Measurements from ENCODE around the gene BPIFA3. TPM values are rescaled to one million over a fixed set of nuclear protein-coding genes. Genes with fewer than 3 reads are reported as not detected.

BPIFA3 gene
- total and polyA plus RNA-seq, 2 of the 13 experiments (the other 11 are each of a cell fraction or from before 2014, with no cell fraction given): not detected

GRCh38 chr20:33263784-33264183 lies 46.6 kb downstream of the BPIFA3 start:
- WGBS (ENCODE audit: low lambda C conversion rate): 28% methylated on average over 5 of the region's 5 CpGs

More at GRCh38 chr20:33263784-33264183, 46.6 kb downstream of the BPIFA3 start:
- H3K9ac ChIP-seq (ENCODE audit: insufficient read depth, low read depth, low read length): no peak overlapping the region
- ATAC-seq (no peak), DNase-seq (ENCODE audit: low spot score) (no peak), FAIRE-seq (no peak)
- BruUV-seq (replicated peaks): no TSS peak
- in situ Hi-C loops (cut with HindIII; ENCODE audit: extremely low pct_ligation_motif_present, low pct_unique_long_range_greater_than_20kb): loop anchor here (5.0 kb wide), 1 partner anchor 39 kb away; no protein-coding TSS in a partner anchor
- TF ChIP-seq ZNF30 (CRISPR knock-in tag; IDR thresholded peaks at IDR 0.05) (no peak), STAT5B (CRISPR knock-in tag; IDR thresholded peaks at IDR 0.05) (no peak), HOXD1 (CRISPR knock-in tag; IDR thresholded peaks at IDR 0.05) (no peak), MNT (IDR thresholded peaks at IDR 0.05) (no peak), FOXC1 (CRISPR knock-in tag; IDR thresholded peaks at IDR 0.05; ENCODE audit: borderline replicate concordance) (no peak), ZNF101 (CRISPR knock-in tag; IDR thresholded peaks at IDR 0.05; ENCODE audit: borderline replicate concordance, low read depth) (no peak), DNMT3B (CRISPR knock-in tag; conservative IDR thresholded peaks at IDR 0.05) (no peak), ZNF547 (CRISPR knock-in tag; IDR thresholded peaks at IDR 0.05) (no peak), E2F5 (CRISPR knock-in tag; conservative IDR thresholded peaks at IDR 0.05) (no peak), KDM6A (CRISPR knock-in tag; IDR thresholded peaks at IDR 0.05; ENCODE audit: low read depth) (no peak), TEAD2 (CRISPR knock-in tag; IDR thresholded peaks at IDR 0.05) (no peak)
- H3K4me3 ChIP-seq (replicated peaks in 1 of 3; ENCODE audit: insufficient read depth in 1 of 3, low read depth in 2 of 3, low read length in 3 of 3): no peak overlapping the region
- H3K79me2 ChIP-seq (ENCODE audit: insufficient read depth, low read length): no peaks in the 10 kb centered on the region
- peaks cover 0 to 15% of the 10 kb centered on the region in 2 experiments; a peak in 3 of 5 replicates for H3K27me3 ChIP-seq (ENCODE audit: control insufficient read depth in 1 of 2, insufficient read depth in 2 of 2, low read length in 2 of 2)
- peaks cover 4% of the 10 kb centered on the region for H3K4me1 ChIP-seq (ENCODE audit: insufficient read depth, low read length)
- H3K36me3 ChIP-seq (replicated peaks in 1 of 2; ENCODE audit: control insufficient read depth in 1 of 2, insufficient read depth in 2 of 2, low read length in 2 of 2): no peaks in the 10 kb centered on the region
- POLR2A ChIA-PET: no interaction called here
- no peak overlapping the region for H3K27ac ChIP-seq (ENCODE audit: extremely low read length, insufficient read depth, low read length)
- no peaks in the 10 kb centered on the region for H4K20me1 ChIP-seq (ENCODE audit: insufficient read depth, low read length)
- H2AFZ ChIP-seq (ENCODE audit: low read length): no peak overlapping the region
- H3K9me3 ChIP-seq (ENCODE audit: low read length): peaks cover 5% of the 10 kb centered on the region; the same call in 1 of the 2 replicates
- intact Hi-C loops (cut with micrococcal nuclease; ENCODE audit: unreplicated experiment): no loop called here
- no peak overlapping the region for H3K4me2 ChIP-seq (ENCODE audit: low read depth, low read length)
- CTCF ChIA-PET (ENCODE audit: low intra/inter-chr PET ratio, low total read pairs): interaction anchor here (3.0 to 3.2 kb wide), 2 partner anchors 29 to 35 kb away, joined by 42 to 47 read pairs; no protein-coding TSS in a partner anchor

Data from HepG2 (cell line).